ENCODE results near the gene ARHGAP31. TPM values are rescaled to one million over a fixed set of nuclear protein-coding genes. Genes with fewer than 3 reads are reported as not detected.

Gene ARHGAP31
- total and polyA plus RNA-seq, 4 donors: 0.99 to 4.6 (median 2.6) TPM

GRCh38 chr3:119468041-119468440 lies 173.9 kb downstream of the ARHGAP31 start:
- H3K27ac ChIP-seq (ENCODE audit: low read depth in 1 of 2, low read length in 2 of 2): no peak overlapping the region
- H3K27me3 ChIP-seq (ENCODE audit: control insufficient read depth in 4 of 4, insufficient read depth in 4 of 4, low read length in 3 of 4): no peaks in the 10 kb centered on the region
- DNase-seq (ENCODE audit: low spot score): no peak
- TF ChIP-seq MAX (IDR thresholded peaks at IDR 0.05): no peak
- TF ChIP-seq JUND (IDR thresholded peaks at IDR 0.05): no peak
- TF ChIP-seq FOXA2 (IDR thresholded peaks at IDR 0.05): no peak
- TF ChIP-seq RXRA (IDR thresholded peaks at IDR 0.05): no peak
- TF ChIP-seq HNF4A (conservative IDR thresholded peaks at IDR 0.05): no peak
- no peak for TF ChIP-seq TAF1 (conservative IDR thresholded peaks at IDR 0.05)
- no peak for TF ChIP-seq SP1 (IDR thresholded peaks at IDR 0.05)
- no peak for TF ChIP-seq HNF4G (IDR thresholded peaks at IDR 0.05)
- no peak for TF ChIP-seq EGR1 (IDR thresholded peaks at IDR 0.05; ENCODE audit: low read depth in 2 of 2)
- no peak for TF ChIP-seq FOXA1 (IDR thresholded peaks at IDR 0.05)
- TF ChIP-seq ATF3 (IDR thresholded peaks at IDR 0.05): no peak
- no peak for TF ChIP-seq NR2F2 (IDR thresholded peaks at IDR 0.05)
- TF ChIP-seq GABPA (IDR thresholded peaks at IDR 0.05 in 1 of 2, conservative IDR thresholded peaks at IDR 0.05 in 1 of 2): no peak
- no peak for TF ChIP-seq YY1 (IDR thresholded peaks at IDR 0.05)
- no peaks in the 10 kb centered on the region for H3K9me3 ChIP-seq (ENCODE audit: control insufficient read depth in 4 of 4, low read length in 3 of 4)
- peaks cover 3 to 21% (median 10%) of the 10 kb centered on the region in 4 donors for H3K4me1 ChIP-seq (ENCODE audit: control insufficient read depth in 4 of 4, insufficient read depth in 4 of 4, low read length in 3 of 4)
- no peak overlapping the region for H3K9ac ChIP-seq (ENCODE audit: low read depth in 1 of 2, low read length in 2 of 2)
- H3K36me3 ChIP-seq (ENCODE audit: control insufficient read depth in 4 of 4, insufficient read depth in 3 of 4, low read depth in 1 of 4, low read length in 3 of 4): peaks cover 0 to 12% (median 4%) of the 10 kb centered on the region in 4 donors
- 78% methylated on average over 2 of the region's 2 CpGs for WGBS
- peak overlapping the region in 1 of 3 donors; percentile 93 for H3K4me3 ChIP-seq (ENCODE audit: low read depth in 1 of 3, low read length in 3 of 3)

- Histone ChIP-seq H3K9ac (ENCODE audit: low read depth in 1 of 2, low read length in 2 of 2) (peak overlapping the region; percentile 33 to 51), H3K36me3 (ENCODE audit: control insufficient read depth in 4 of 4, insufficient read depth in 3 of 4, low read depth in 1 of 4, low read length in 3 of 4) (peaks cover 0 to 12% (median 4%) of the 10 kb centered on the region in 4 donors), H3K9me3 (ENCODE audit: control insufficient read depth in 4 of 4, low read length in 3 of 4) (no peaks in the 10 kb centered on the region), H3K4me1 (ENCODE audit: control insufficient read depth in 4 of 4, insufficient read depth in 4 of 4, low read length in 3 of 4) (peaks cover 3 to 16% (median 8%) of the 10 kb centered on the region in 4 donors), H3K27me3 (ENCODE audit: control insufficient read depth in 4 of 4, insufficient read depth in 4 of 4, low read length in 3 of 4) (no peaks in the 10 kb centered on the region), H3K4me3 (ENCODE audit: low read depth in 1 of 3, low read length in 3 of 3) (peak overlapping the region; percentile 72 to 95 (median 93)), H3K27ac (ENCODE audit: low read depth in 1 of 2, low read length in 2 of 2) (no peak overlapping the region)
- TF ChIP-seq CTCF (IDR thresholded peaks at IDR 0.05; ENCODE audit: low read depth, low read length, missing input control): no peak
- TF ChIP-seq ZBTB33 (IDR thresholded peaks at IDR 0.05): no peak
- no peak for TF ChIP-seq YY1 (IDR thresholded peaks at IDR 0.05)
- TF ChIP-seq JUND (IDR thresholded peaks at IDR 0.05): no peak
- no peak for TF ChIP-seq NR2F2 (IDR thresholded peaks at IDR 0.05)
- no peak for TF ChIP-seq GABPA (IDR thresholded peaks at IDR 0.05 in 1 of 2, conservative IDR thresholded peaks at IDR 0.05 in 1 of 2)
- TF ChIP-seq REST (IDR thresholded peaks at IDR 0.05): no peak
- no peak for TF ChIP-seq FOXA2 (IDR thresholded peaks at IDR 0.05)
- TF ChIP-seq SP1 (IDR thresholded peaks at IDR 0.05): no peak
- TF ChIP-seq ATF3 (IDR thresholded peaks at IDR 0.05): no peak
- TF ChIP-seq HNF4A (conservative IDR thresholded peaks at IDR 0.05): no peak
- no peak for TF ChIP-seq MAX (IDR thresholded peaks at IDR 0.05)
- WGBS: 13% methylated on average over 16 of the region's 16 CpGs
- DNase-seq (ENCODE audit: low spot score): no peak
These were observed 175.4 kb downstream of the ARHGAP31 start for GRCh38 chr3:119469418-119470189.
